ENCODE measurements around the gene NR3C2. TPM values are rescaled to one million over a fixed set of nuclear protein-coding genes. Genes with fewer than 3 reads are reported as not detected.

Gene NR3C2
- total and polyA plus RNA-seq, 2 of the 4 experiments (the other 2 are of a cell fraction) = 1.1 to 2.3 TPM

DNA sequence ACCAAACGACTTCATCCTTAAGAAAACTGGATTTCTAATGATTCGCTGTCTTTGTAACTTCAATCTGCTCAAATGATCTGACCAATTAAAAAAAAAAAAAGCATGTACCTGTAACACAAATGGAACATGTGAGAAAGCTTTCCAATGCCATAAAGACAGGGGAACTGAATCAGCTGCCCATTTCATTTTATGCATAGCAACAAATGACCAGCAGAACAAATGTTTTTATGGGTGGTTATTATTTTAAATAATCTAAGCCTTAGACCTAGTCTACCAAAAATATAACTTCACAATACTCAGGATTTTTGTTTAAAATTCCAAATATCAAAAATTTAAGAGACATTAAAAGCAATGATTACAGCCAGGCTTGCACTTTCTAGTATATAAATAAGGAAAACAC, 145.7 kb downstream of the NR3C2 start:
- Histone ChIP-seq H3K9ac (ENCODE audit: low read depth, low read length) (no peak overlapping the region), H4K20me1 (ENCODE audit: insufficient read depth, low read length) (no peaks in the 10 kb centered on the region), H3K27me3 (ENCODE audit: control insufficient read depth, insufficient read depth, low read length) (no peaks in the 10 kb centered on the region), H3K27ac (ENCODE audit: insufficient read depth, low read length) (no peak overlapping the region), H2AFZ (replicated peaks; ENCODE audit: low read length, poor library complexity) (no peak overlapping the region), H3K4ac (ENCODE audit: low read depth, low read length) (no peak overlapping the region), H3K9me3 (ENCODE audit: control insufficient read depth, insufficient read depth, low read length) (peaks cover 5% of the 10 kb centered on the region), H4K5ac (ENCODE audit: low read depth, low read length) (no peak overlapping the region), H4K8ac (ENCODE audit: low read depth in 2 of 2, low read length in 2 of 2) (no peak overlapping the region), H3K56ac (ENCODE audit: extremely low read depth, insufficient read depth, low read length) (no peak overlapping the region), H3K36me3 (ENCODE audit: control insufficient read depth, insufficient read depth, low read length) (no peaks in the 10 kb centered on the region), H2BK120ac (ENCODE audit: low read depth, low read length) (no peak overlapping the region), H3K4me1 (ENCODE audit: control insufficient read depth, insufficient read depth, low read length) (no peaks in the 10 kb centered on the region), H3K79me1 (ENCODE audit: low read depth in 1 of 2, low read length in 2 of 2) (no peaks in the 10 kb centered on the region), H2BK20ac (ENCODE audit: low read depth, low read length) (no peak overlapping the region), H2BK5ac (ENCODE audit: low read depth, low read length, poor library complexity, severe bottlenecking) (no peak overlapping the region), H2BK15ac (ENCODE audit: low read depth, low read length) (no peak overlapping the region), H3K23ac (ENCODE audit: low read depth, low read length) (no peak overlapping the region), H2AK9ac (replicated peaks; ENCODE audit: low read depth, low read length, poor library complexity) (no peak overlapping the region), H3K9me1 (ENCODE audit: insufficient read depth, low read length) (no peaks in the 10 kb centered on the region), H3K18ac (ENCODE audit: low read depth, low read length) (no peak overlapping the region), H2AK5ac (ENCODE audit: low read depth, low read length) (no peak overlapping the region), H4K91ac (ENCODE audit: insufficient read depth, low read depth, low read length) (no peak overlapping the region), H3K14ac (replicated peaks; ENCODE audit: low read depth, low read length) (no peak overlapping the region), H3K4me2 (ENCODE audit: low read depth, low read length) (no peak overlapping the region), H3K4me3 (ENCODE audit: insufficient read depth, low read depth, low read length) (no peak overlapping the region)
- BruUV-seq (replicated peaks) = no TSS peak
- no peak for DNase-seq
- WGBS, 2 experiments (ENCODE audit: extremely low coverage in 2 of 2, insufficient read length in 1 of 2) = no CpG with 5 or more reads among the region's 2 CpGs
- dilution Hi-C loops (cut with HindIII; ENCODE audit: low sequenced_read_pairs, unreplicated experiment) = no loop called here
- ChIA-PET POLR2A (ENCODE audit: unreplicated experiment) (no interaction called here), CTCF (no interaction called here)
- ATAC-seq (ENCODE audit: low read depth) = no peak
- TF ChIP-seq, protein P1, sequence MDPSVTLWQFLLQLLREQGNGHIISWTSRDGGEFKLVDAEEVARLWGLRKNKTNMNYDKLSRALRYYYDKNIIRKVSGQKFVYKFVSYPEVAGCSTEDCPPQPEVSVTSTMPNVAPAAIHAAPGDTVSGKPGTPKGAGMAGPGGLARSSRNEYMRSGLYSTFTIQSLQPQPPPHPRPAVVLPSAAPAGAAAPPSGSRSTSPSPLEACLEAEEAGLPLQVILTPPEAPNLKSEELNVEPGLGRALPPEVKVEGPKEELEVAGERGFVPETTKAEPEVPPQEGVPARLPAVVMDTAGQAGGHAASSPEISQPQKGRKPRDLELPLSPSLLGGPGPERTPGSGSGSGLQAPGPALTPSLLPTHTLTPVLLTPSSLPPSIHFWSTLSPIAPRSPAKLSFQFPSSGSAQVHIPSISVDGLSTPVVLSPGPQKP (IDR thresholded peaks at IDR 0.05; ENCODE audit: borderline replicate concordance, low read depth, low read length) = no peak
- TF ChIP-seq RFX5 (IDR thresholded peaks at IDR 0.05; ENCODE audit: low read depth, low read length) (no peak), SMC3 (IDR thresholded peaks at IDR 0.05; ENCODE audit: low read depth, low read length) (no peak), MAFK (IDR thresholded peaks at IDR 0.05; ENCODE audit: low read depth, low read length) (no peak), RCOR1 (IDR thresholded peaks at IDR 0.05; ENCODE audit: insufficient replicate concordance, low read length) (no peak), MAZ (IDR thresholded peaks at IDR 0.05; ENCODE audit: borderline replicate concordance, low read depth, low read length) (no peak), MXI1 (IDR thresholded peaks at IDR 0.05; ENCODE audit: borderline replicate concordance, low read depth, low read length) (no peak), NFE2L2 (IDR thresholded peaks at IDR 0.05; ENCODE audit: low read depth, low read length) (no peak), CHD1 (IDR thresholded peaks at IDR 0.05; ENCODE audit: low read depth, low read length) (no peak)
- TF ChIP-seq, protein P2, sequence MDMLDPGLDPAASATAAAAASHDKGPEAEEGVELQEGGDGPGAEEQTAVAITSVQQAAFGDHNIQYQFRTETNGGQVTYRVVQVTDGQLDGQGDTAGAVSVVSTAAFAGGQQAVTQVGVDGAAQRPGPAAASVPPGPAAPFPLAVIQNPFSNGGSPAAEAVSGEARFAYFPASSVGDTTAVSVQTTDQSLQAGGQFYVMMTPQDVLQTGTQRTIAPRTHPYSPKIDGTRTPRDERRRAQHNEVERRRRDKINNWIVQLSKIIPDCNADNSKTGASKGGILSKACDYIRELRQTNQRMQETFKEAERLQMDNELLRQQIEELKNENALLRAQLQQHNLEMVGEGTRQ (IDR thresholded peaks at IDR 0.05; ENCODE audit: low read depth, low read length) = no peak
- intact Hi-C loops (cut with micrococcal nuclease) = no loop called here
- in situ Hi-C loops (cut with MboI; ENCODE audit: low sequenced_read_pairs) = no loop called here

Data from IMR-90 (cell line).